GM04504 (cell line): ENCODE results near the gene KLF4.

ENCODE experiments used
- DNase-seq: peaks from one replicate; pipeline ENCODE4 v3.0.0-alpha.2; 2012; ENCODE audit warnings: low read depth

The KLF4 gene

GRCh38 chr9:107487521-107488374 is 1.8 kb downstream of the KLF4 start:
- DNase-seq: no peak

GRCh38 chr9:107486674-107487520 is 2.7 kb downstream of the KLF4 start:
- DNase-seq: no peak

GRCh38 chr9:107485458-107486043 is 4.0 kb downstream of the KLF4 start:
- no peak for DNase-seq

- DNase-seq: peak; percentile 65
Observed at GRCh38 chr9:107484117-107484723, 5.3 kb downstream of the KLF4 start.

- no peak for DNase-seq
Observed at GRCh38 chr9:107483666-107484065, 5.9 kb downstream of the KLF4 start.

GRCh38 chr9:107481035-107481434 is 8.5 kb downstream of the KLF4 start:
- no peak for DNase-seq

GRCh38 chr9:107480386-107480789 is 9.2 kb downstream of the KLF4 start:
- peak; percentile 83 for DNase-seq

GRCh38 chr9:107478805-107479204 is 10.8 kb downstream of the KLF4 start:
- no peak for DNase-seq

- DNase-seq: no peak
Observed at GRCh38 chr9:107474124-107474523, 15.4 kb downstream of the KLF4 start.

GRCh38 chr9:107472581-107473340 is 16.8 kb downstream of the KLF4 start:
- no peak for DNase-seq

GRCh38 chr9:107471552-107471951 is 18.0 kb downstream of the KLF4 start:
- no peak for DNase-seq

- no peak for DNase-seq
Observed at GRCh38 chr9:107467416-107467815, 22.2 kb downstream of the KLF4 start.

- DNase-seq: no peak
Observed at GRCh38 chr9:107466826-107467225, 22.7 kb downstream of the KLF4 start.

- DNase-seq: no peak
Observed at GRCh38 chr9:107465467-107466451, 23.8 kb downstream of the KLF4 start.

GRCh38 chr9:107464516-107464915 is 25.1 kb downstream of the KLF4 start:
- no peak for DNase-seq

- DNase-seq: no peak
Observed at GRCh38 chr9:107462691-107463090, 26.9 kb downstream of the KLF4 start.

- no peak for DNase-seq
Observed at GRCh38 chr9:107460153-107461023, 29.2 kb downstream of the KLF4 start.

GRCh38 chr9:107455425-107456135 is 34.0 kb downstream of the KLF4 start:
- DNase-seq: no peak

- DNase-seq: no peak
Observed at GRCh38 chr9:107453479-107453878, 36.1 kb downstream of the KLF4 start.
